Measurements from ENCODE around the gene CLSTN1. TPM values are rescaled to one million over a fixed set of nuclear protein-coding genes. Genes with fewer than 3 reads are reported as not detected.

CLSTN1 gene
- total and polyA plus RNA-seq, 10 of the 15 experiments (the other 5 are each of a cell fraction or from before 2014, with no cell fraction given): 2.7 to 64.4 (median 23.2) TPM

- TF ChIP-seq CUX1 (IDR thresholded peaks at IDR 0.05; ENCODE audit: insufficient replicate concordance, low read depth, low read length) (no peak), SP1 (IDR thresholded peaks at IDR 0.05; ENCODE audit: low read depth, low read length) (no peak), SMC3 (IDR thresholded peaks at IDR 0.05; ENCODE audit: borderline replicate concordance, low read length) (peak; percentile 1; the same call in 1 of the 2 replicates), NR2F1 (conservative IDR thresholded peaks at IDR 0.05) (no peak), IRF4 (IDR thresholded peaks at IDR 0.05; ENCODE audit: low read depth, low read length) (0 out of 2 replicates have a peak, but pooled peaks have one; percentile 19), NR2C2 (IDR thresholded peaks at IDR 0.05; ENCODE audit: borderline replicate concordance, control insufficient read depth, insufficient read length, low read depth) (no peak), CREM (IDR thresholded peaks at IDR 0.05; ENCODE audit: low read depth) (no peak), YY1 (IDR thresholded peaks at IDR 0.05; ENCODE audit: low read depth, low read length) (peak; percentile 37; the same call in 1 of the 2 replicates), WRNIP1 (IDR thresholded peaks at IDR 0.05; ENCODE audit: borderline replicate concordance, low read depth, low read length) (no peak), NBN (IDR thresholded peaks at IDR 0.05) (peak; percentile 59; the same call in 1 of the 2 replicates), HDGF (IDR thresholded peaks at IDR 0.05) (peak; percentile 53; the same call in 1 of the 2 replicates), SMARCA5 (IDR thresholded peaks at IDR 0.05) (no peak), MYC (IDR thresholded peaks at IDR 0.05; ENCODE audit: insufficient read depth, insufficient read length, insufficient replicate concordance, low read length, severe bottlenecking) (no peak), CREB1 (IDR thresholded peaks at IDR 0.05; ENCODE audit: low read depth) (peak; percentile 40; the same call in 1 of the 2 replicates), ETV6 (conservative IDR thresholded peaks at IDR 0.05 in 1 of 2, IDR thresholded peaks at IDR 0.05 in 1 of 2; ENCODE audit: borderline replicate concordance in 1 of 2, low read depth in 1 of 2) (no peak), IKZF2 (IDR thresholded peaks at IDR 0.05) (peak in 1 of 2 experiments; percentile 43; a peak in 1 of 4 replicates), SRF (IDR thresholded peaks at IDR 0.05; ENCODE audit: low read depth in 2 of 2, low read length in 2 of 2) (no peak), ZBED1 (IDR thresholded peaks at IDR 0.05; ENCODE audit: borderline replicate concordance) (no peak), HSF1 (IDR thresholded peaks at IDR 0.05; ENCODE audit: low read depth, low read length) (no peak), CBFB (IDR thresholded peaks at IDR 0.05; ENCODE audit: low read depth) (peak; percentile 71; the same call in 1 of the 2 replicates), CBX3 (IDR thresholded peaks at IDR 0.05; ENCODE audit: borderline replicate concordance, low read depth) (no peak), GATAD2B (conservative IDR thresholded peaks at IDR 0.05; ENCODE audit: low read depth) (0 out of 2 replicates have a peak, but pooled peaks have one; percentile 32), MEF2B (IDR thresholded peaks at IDR 0.05; ENCODE audit: partially characterized antibody, poor library complexity, severe bottlenecking) (peak; percentile 33)
- TF ChIP-seq, protein P1, sequence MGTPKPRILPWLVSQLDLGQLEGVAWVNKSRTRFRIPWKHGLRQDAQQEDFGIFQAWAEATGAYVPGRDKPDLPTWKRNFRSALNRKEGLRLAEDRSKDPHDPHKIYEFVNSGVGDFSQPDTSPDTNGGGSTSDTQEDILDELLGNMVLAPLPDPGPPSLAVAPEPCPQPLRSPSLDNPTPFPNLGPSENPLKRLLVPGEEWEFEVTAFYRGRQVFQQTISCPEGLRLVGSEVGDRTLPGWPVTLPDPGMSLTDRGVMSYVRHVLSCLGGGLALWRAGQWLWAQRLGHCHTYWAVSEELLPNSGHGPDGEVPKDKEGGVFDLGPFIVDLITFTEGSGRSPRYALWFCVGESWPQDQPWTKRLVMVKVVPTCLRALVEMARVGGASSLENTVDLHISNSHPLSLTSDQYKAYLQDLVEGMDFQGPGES (IDR thresholded peaks at IDR 0.05): no peak
These were observed 106.4 kb downstream of the CLSTN1 start (continued) for GRCh38 chr1:9717193-9718005.
